Measurements from ENCODE around the gene ALAD. TPM values are rescaled to one million over a fixed set of nuclear protein-coding genes. Genes with fewer than 3 reads are reported as not detected.

ALAD gene
- total and polyA plus RNA-seq, 2 of the 8 experiments (the other 6 are each of a cell fraction or from before 2014, with no cell fraction given) = 8.2 to 15.3 TPM

- no peak overlapping the region for H2BK15ac ChIP-seq (ENCODE audit: low read length)
- no peak overlapping the region for H3K23ac ChIP-seq (ENCODE audit: insufficient read length)
- H3K36me3 ChIP-seq (ENCODE audit: control insufficient read depth in 2 of 4, insufficient read depth in 4 of 4, low read length in 3 of 4) = no peaks in the 10 kb centered on the region
- ChIA-PET CTCF (ENCODE audit: partially characterized antibody) (interaction anchor here (0.5 to 2.5 kb wide), 11 partner anchors 10 to 444 kb away, joined by 3 to 11 read pairs (median 4); partner anchors contain the start of genes CDC26 and PRPF4), POLR2A (ENCODE audit: partially characterized antibody) (interaction anchor here (0.9 to 1.2 kb wide), 3 partner anchors 9 to 73 kb away, joined by 4 read pairs; partner anchors contain the start of genes C9orf43, CDC26, POLE3 and PRPF4)
- H3K23me2 ChIP-seq (ENCODE audit: low read depth, low read length) = peaks cover 11% of the 10 kb centered on the region; the same call in 1 of the 2 replicates
- FAIRE-seq (no peak), DNase-seq (ENCODE audit: low read depth in 1 of 2, low spot score in 2 of 2) (no peak)
- no peak overlapping the region for H2BK12ac ChIP-seq (ENCODE audit: low read depth, low read length)
- no peak overlapping the region; a peak in 1 of 8 replicates for H3K4me3 ChIP-seq (ENCODE audit: extremely low read depth in 1 of 4, insufficient read depth in 2 of 4, low read depth in 3 of 4, low read length in 4 of 4)
- H3K18ac ChIP-seq (ENCODE audit: extremely low read depth, low read length) = no peak overlapping the region
- 86% methylated on average over 3 of the region's 3 CpGs; no CpG with 5 or more reads in 1 of the 2 experiments for WGBS, 2 experiments (ENCODE audit: extremely low coverage in 1 of 2, insufficient coverage in 1 of 2, insufficient read length in 1 of 2, insufficient replicate concordance in 2 of 2, low coverage in 1 of 2, low lambda C conversion rate in 2 of 2, missing lambda C conversion rate in 1 of 2)
- H2AK5ac ChIP-seq (ENCODE audit: low read depth, low read length) = no peak overlapping the region
- H3K9ac ChIP-seq (replicated peaks in 1 of 4; ENCODE audit: extremely low read depth in 1 of 4, low read depth in 3 of 4, low read length in 3 of 4) = no peak overlapping the region
- H2BK5ac ChIP-seq (ENCODE audit: low read depth, low read length) = no peak overlapping the region
- no peaks in the 10 kb centered on the region for H3K79me2 ChIP-seq (ENCODE audit: control insufficient read depth in 1 of 2, insufficient read depth in 2 of 2, low read length in 2 of 2)
- H3K4me1 ChIP-seq (replicated peaks in 1 of 4; ENCODE audit: control insufficient read depth in 3 of 4, insufficient read depth in 4 of 4, low read length in 3 of 4) = peaks cover 5 to 14% (median 10%) of the 10 kb centered on the region in 4 experiments
- peak overlapping the region in 1 of 2 experiments; percentile 86; a peak in 1 of 4 replicates for H3K4me2 ChIP-seq (ENCODE audit: insufficient read depth in 1 of 2, low read depth in 2 of 2, low read length in 2 of 2)
- no peak overlapping the region for H3K4ac ChIP-seq (replicated peaks; ENCODE audit: insufficient read length, low read depth, low read length)
- no peak overlapping the region for H4K91ac ChIP-seq (replicated peaks; ENCODE audit: insufficient read length, low read length)
- no peak overlapping the region for H3K14ac ChIP-seq (ENCODE audit: insufficient read length)
- H3K9me3 ChIP-seq (ENCODE audit: insufficient read depth in 2 of 2, low read depth in 1 of 2, low read length in 1 of 2) = no peaks in the 10 kb centered on the region
- peaks cover 0 to 14% (median 2%) of the 10 kb centered on the region in 4 experiments; a peak in 5 of 7 replicates for H3K27me3 ChIP-seq (replicated peaks in 1 of 4; ENCODE audit: control insufficient read depth in 3 of 4, extremely low read depth in 1 of 4, insufficient read depth in 3 of 4, low read length in 3 of 4)
- no peak overlapping the region for H3K56ac ChIP-seq (replicated peaks; ENCODE audit: insufficient read length, low read depth, low read length)
- H4K5ac ChIP-seq (ENCODE audit: insufficient read length, low read depth, low read length) = no peak overlapping the region
- H3K27ac ChIP-seq (ENCODE audit: low read depth, low read length) = no peak overlapping the region
- no peaks in the 10 kb centered on the region; the same call in 1 of the 2 replicates for H3K79me1 ChIP-seq (ENCODE audit: low read depth, low read length)
- H2BK20ac ChIP-seq (ENCODE audit: low read length) = no peak overlapping the region
- H2BK120ac ChIP-seq (replicated peaks; ENCODE audit: low read depth, low read length) = no peak overlapping the region
- H4K20me1 ChIP-seq (replicated peaks in 1 of 2; ENCODE audit: control insufficient read depth in 1 of 2, insufficient read depth in 2 of 2, low read length in 2 of 2) = peaks cover 0 to 2% of the 10 kb centered on the region in 2 experiments
- H2AFZ ChIP-seq (ENCODE audit: low read length) = no peak overlapping the region
- no peak overlapping the region for H4K8ac ChIP-seq (ENCODE audit: extremely low read depth, insufficient read depth, low read length)
- no peak for TF ChIP-seq ASH2L (IDR thresholded peaks at IDR 0.05; ENCODE audit: low read length)
- TF ChIP-seq SRF (IDR thresholded peaks at IDR 0.05; ENCODE audit: low read depth, low read length) = no peak
- TF ChIP-seq TBP (IDR thresholded peaks at IDR 0.05; ENCODE audit: low read depth, low read length) = no peak
- no peak for TF ChIP-seq CHD1 (IDR thresholded peaks at IDR 0.05; ENCODE audit: low read depth, low read length)
- TF ChIP-seq EP300 (IDR thresholded peaks at IDR 0.05; ENCODE audit: borderline replicate concordance in 1 of 2, low read depth in 2 of 2, low read length in 2 of 2) = no peak
- no peak for TF ChIP-seq ATF3 (IDR thresholded peaks at IDR 0.05; ENCODE audit: insufficient read depth, low read depth, low read length)
- no peak for TF ChIP-seq SUZ12 (IDR thresholded peaks at IDR 0.05; ENCODE audit: low read length)
- TF ChIP-seq TAF7 (optimal IDR thresholded peaks at IDR 0.05; ENCODE audit: borderline replicate concordance, low read depth, low read length) = no peak
- no peak for TF ChIP-seq FOSL1 (IDR thresholded peaks at IDR 0.05; ENCODE audit: insufficient read depth, low read depth, low read length)
- no peak for TF ChIP-seq NANOG (IDR thresholded peaks at IDR 0.05; ENCODE audit: insufficient read depth, low read depth, low read length, poor library complexity, severe bottlenecking)
- no peak for TF ChIP-seq CEBPB (IDR thresholded peaks at IDR 0.05; ENCODE audit: low read depth, low read length)
- no peak for TF ChIP-seq SIN3A (conservative IDR thresholded peaks at IDR 0.05 in 1 of 2, IDR thresholded peaks at IDR 0.05 in 1 of 2; ENCODE audit: low read depth in 1 of 2, low read length in 2 of 2)
- TF ChIP-seq BRCA1 (IDR thresholded peaks at IDR 0.05; ENCODE audit: low read depth, low read length) = no peak
These were observed 52.6 kb downstream of the ALAD start for GRCh38 chr9:113348437-113348836.

All from H1 (cell line).